ENCODE results near the gene CLSTN1. TPM values are rescaled to one million over a fixed set of nuclear protein-coding genes. Genes with fewer than 3 reads are reported as not detected.

Gene CLSTN1
- total and polyA plus RNA-seq, 4 donors, result 3.1 to 13.4 (median 8.8) TPM

GRCh38 chr1:9711466-9712020 is 112.2 kb downstream of the CLSTN1 start:
- DNase-seq (ENCODE audit: low spot score), result no peak
- no peaks in the 10 kb centered on the region for H3K36me3 ChIP-seq (ENCODE audit: control insufficient read depth in 4 of 4, insufficient read depth in 3 of 4, low read depth in 1 of 4, low read length in 3 of 4)

DNA sequence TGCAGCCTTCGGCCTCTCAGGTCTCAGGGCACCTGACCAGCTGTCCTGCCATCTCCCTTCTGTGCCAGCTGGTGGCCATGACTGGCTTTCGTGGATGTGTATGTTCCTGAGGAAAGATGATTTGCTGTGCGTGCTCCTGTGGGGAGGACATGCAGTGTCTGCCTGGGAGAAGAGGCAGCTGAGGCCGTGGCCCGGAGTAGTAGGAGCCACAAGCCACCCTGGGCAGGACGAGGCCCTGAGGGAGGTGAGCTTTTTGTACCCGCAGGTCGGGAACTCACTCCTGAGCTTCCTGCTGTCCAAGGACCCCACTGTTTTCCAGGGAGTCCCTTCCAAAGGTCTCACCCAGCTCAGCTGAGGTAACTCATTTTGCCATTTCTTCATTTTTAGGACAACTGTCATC is 113.7 kb downstream of the CLSTN1 start:
- no peaks in the 10 kb centered on the region for H3K27me3 ChIP-seq (ENCODE audit: control insufficient read depth in 4 of 4, insufficient read depth in 4 of 4, low read length in 3 of 4)
- H3K9me3 ChIP-seq (ENCODE audit: control insufficient read depth in 4 of 4, low read length in 3 of 4), result no peaks in the 10 kb centered on the region
- H3K27ac ChIP-seq (ENCODE audit: low read depth in 1 of 2, low read length in 2 of 2), result no peak overlapping the region
- H3K4me1 ChIP-seq (ENCODE audit: control insufficient read depth in 4 of 4, insufficient read depth in 4 of 4, low read length in 3 of 4), result no peaks in the 10 kb centered on the region
- 92% methylated on average over 8 of the region's 8 CpGs for WGBS
- H3K4me3 ChIP-seq (ENCODE audit: low read depth in 1 of 3, low read length in 3 of 3), result no peak overlapping the region
- TF ChIP-seq, protein P1, sequence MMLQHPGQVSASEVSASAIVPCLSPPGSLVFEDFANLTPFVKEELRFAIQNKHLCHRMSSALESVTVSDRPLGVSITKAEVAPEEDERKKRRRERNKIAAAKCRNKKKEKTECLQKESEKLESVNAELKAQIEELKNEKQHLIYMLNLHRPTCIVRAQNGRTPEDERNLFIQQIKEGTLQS (IDR thresholded peaks at IDR 0.05), result no peak
- TF ChIP-seq FOXA1 (IDR thresholded peaks at IDR 0.05) (no peak), RAD21 (IDR thresholded peaks at IDR 0.05) (no peak), RXRA (IDR thresholded peaks at IDR 0.05) (no peak), SP1 (IDR thresholded peaks at IDR 0.05) (no peak), JUND (IDR thresholded peaks at IDR 0.05) (no peak), GABPA (IDR thresholded peaks at IDR 0.05 in 1 of 2, conservative IDR thresholded peaks at IDR 0.05 in 1 of 2) (no peak), TAF1 (conservative IDR thresholded peaks at IDR 0.05) (no peak), FOXA2 (IDR thresholded peaks at IDR 0.05) (no peak)
- TF ChIP-seq, protein P2, sequence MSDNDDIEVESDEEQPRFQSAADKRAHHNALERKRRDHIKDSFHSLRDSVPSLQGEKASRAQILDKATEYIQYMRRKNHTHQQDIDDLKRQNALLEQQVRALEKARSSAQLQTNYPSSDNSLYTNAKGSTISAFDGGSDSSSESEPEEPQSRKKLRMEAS (IDR thresholded peaks at IDR 0.05), result no peak
- no peak overlapping the region for H3K9ac ChIP-seq (ENCODE audit: low read depth in 1 of 2, low read length in 2 of 2)
- no peaks in the 10 kb centered on the region for H3K36me3 ChIP-seq (ENCODE audit: control insufficient read depth in 4 of 4, insufficient read depth in 3 of 4, low read depth in 1 of 4, low read length in 3 of 4)
- no peak for DNase-seq (ENCODE audit: low spot score)

More at GRCh38 chr1:9711466-9712020, 112.2 kb downstream of the CLSTN1 start:
- no peak overlapping the region for H3K27ac ChIP-seq (ENCODE audit: low read depth in 1 of 2, low read length in 2 of 2)
- TF ChIP-seq YY1 (IDR thresholded peaks at IDR 0.05) (no peak), FOXA2 (IDR thresholded peaks at IDR 0.05) (no peak), GABPA (IDR thresholded peaks at IDR 0.05 in 1 of 2, conservative IDR thresholded peaks at IDR 0.05 in 1 of 2) (no peak), RAD21 (IDR thresholded peaks at IDR 0.05) (no peak), HNF4A (conservative IDR thresholded peaks at IDR 0.05) (no peak), EGR1 (IDR thresholded peaks at IDR 0.05; ENCODE audit: low read depth in 2 of 2) (no peak), FOXA1 (IDR thresholded peaks at IDR 0.05) (no peak), NR2F2 (IDR thresholded peaks at IDR 0.05) (no peak), HNF4G (IDR thresholded peaks at IDR 0.05) (no peak)
- TF ChIP-seq, protein P3, sequence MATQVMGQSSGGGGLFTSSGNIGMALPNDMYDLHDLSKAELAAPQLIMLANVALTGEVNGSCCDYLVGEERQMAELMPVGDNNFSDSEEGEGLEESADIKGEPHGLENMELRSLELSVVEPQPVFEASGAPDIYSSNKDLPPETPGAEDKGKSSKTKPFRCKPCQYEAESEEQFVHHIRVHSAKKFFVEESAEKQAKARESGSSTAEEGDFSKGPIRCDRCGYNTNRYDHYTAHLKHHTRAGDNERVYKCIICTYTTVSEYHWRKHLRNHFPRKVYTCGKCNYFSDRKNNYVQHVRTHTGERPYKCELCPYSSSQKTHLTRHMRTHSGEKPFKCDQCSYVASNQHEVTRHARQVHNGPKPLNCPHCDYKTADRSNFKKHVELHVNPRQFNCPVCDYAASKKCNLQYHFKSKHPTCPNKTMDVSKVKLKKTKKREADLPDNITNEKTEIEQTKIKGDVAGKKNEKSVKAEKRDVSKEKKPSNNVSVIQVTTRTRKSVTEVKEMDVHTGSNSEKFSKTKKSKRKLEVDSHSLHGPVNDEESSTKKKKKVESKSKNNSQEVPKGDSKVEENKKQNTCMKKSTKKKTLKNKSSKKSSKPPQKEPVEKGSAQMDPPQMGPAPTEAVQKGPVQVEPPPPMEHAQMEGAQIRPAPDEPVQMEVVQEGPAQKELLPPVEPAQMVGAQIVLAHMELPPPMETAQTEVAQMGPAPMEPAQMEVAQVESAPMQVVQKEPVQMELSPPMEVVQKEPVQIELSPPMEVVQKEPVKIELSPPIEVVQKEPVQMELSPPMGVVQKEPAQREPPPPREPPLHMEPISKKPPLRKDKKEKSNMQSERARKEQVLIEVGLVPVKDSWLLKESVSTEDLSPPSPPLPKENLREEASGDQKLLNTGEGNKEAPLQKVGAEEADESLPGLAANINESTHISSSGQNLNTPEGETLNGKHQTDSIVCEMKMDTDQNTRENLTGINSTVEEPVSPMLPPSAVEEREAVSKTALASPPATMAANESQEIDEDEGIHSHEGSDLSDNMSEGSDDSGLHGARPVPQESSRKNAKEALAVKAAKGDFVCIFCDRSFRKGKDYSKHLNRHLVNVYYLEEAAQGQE (IDR thresholded peaks at IDR 0.05), result no peak
- TF ChIP-seq, protein P1 (IDR thresholded peaks at IDR 0.05), result no peak
- 87% methylated on average over 9 of the region's 9 CpGs for WGBS
- no peak overlapping the region for H3K9ac ChIP-seq (ENCODE audit: low read depth in 1 of 2, low read length in 2 of 2)
- no peaks in the 10 kb centered on the region for H3K4me1 ChIP-seq (ENCODE audit: control insufficient read depth in 4 of 4, insufficient read depth in 4 of 4, low read length in 3 of 4)
- no peak overlapping the region for H3K4me3 ChIP-seq (ENCODE audit: low read depth in 1 of 3, low read length in 3 of 3)
- H3K27me3 ChIP-seq (ENCODE audit: control insufficient read depth in 4 of 4, insufficient read depth in 4 of 4, low read length in 3 of 4), result no peaks in the 10 kb centered on the region
- H3K9me3 ChIP-seq (ENCODE audit: control insufficient read depth in 4 of 4, low read length in 3 of 4), result no peaks in the 10 kb centered on the region

All from liver (tissue), 9 donors.